Superior temporal gyrus (tissue), 1 donor: ENCODE measurements around the gene FAR1.
A peak's percentile ranks its signal among the peaks of the same experiment; 100 is the strongest.
"Not testable (repeated sequence)": the region's sequence is repeated elsewhere in the genome, so short reads cannot be mapped to it uniquely, and the experiment has no call there.

Experiments used
- DNase-seq: peaks from one replicate; pipeline ENCODE4 v3.0.0-alpha.2; 2016; ENCODE audit errors: extremely low spot score

The FAR1 gene

GRCh38 chr11:13705710-13706109, 37.2 kb downstream of the FAR1 start:
- DNase-seq: no peak

DNA sequence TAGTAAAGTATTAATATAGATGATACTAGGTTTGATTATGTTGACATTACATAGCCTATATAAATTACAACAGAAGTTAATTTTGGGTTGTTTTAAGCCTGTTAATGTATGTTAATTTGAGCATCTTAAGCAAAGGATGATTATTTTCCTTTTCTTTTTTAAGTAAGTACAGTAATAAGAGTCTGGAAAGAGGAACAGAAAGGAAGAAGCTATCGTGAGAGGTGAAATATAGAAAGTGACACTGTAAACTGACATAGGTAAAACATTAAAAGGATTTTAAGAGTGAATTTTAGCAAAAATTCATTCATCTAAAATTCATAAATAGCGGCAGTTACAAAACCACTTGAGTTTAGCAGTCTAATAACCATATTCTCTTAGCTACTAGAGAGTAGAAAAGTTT, 45.5 kb downstream of the FAR1 start:
- DNase-seq: no peak

- no peak for DNase-seq
These were observed 48.9 kb downstream of the FAR1 start for GRCh38 chr11:13717331-13717730.

DNA sequence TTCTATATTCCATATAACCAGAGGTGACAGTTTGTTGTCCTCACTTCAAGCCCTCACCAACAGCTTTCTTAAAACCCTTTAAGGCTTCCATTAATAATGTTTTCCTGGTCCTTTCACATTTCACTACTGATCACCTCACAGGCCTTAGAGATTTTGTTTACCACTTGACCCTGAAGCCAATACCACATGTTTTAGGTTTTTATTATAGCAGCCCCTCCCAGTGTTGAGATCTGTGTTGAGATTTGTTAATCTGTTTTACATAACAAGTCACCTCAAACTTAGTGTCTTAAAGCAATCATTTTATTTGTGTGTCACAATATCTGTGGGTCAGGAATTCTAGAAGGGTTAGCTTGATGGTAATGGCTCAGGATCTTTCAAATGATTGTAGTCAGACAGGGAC, 49.9 kb downstream of the FAR1 start:
- DNase-seq: no peak

DNA sequence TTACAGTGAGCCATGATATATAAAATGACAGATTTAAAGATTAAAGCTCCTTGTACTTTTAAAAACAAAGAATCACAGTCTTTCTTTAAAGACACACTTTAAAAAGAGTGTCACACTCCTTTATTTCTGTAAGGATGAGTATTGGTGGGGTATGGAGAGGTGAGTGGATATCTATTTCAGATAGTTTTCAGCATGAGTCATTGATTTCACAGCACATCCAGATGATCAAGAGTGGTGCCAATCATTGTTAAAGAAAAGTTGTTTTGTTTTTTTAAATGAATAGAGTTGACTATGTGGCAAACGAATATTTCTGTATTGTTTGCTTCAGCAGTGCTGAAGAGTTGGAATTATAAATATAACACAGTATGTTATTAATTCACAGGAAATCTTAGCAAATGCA, 52.5 kb downstream of the FAR1 start:
- DNase-seq: no peak

DNA sequence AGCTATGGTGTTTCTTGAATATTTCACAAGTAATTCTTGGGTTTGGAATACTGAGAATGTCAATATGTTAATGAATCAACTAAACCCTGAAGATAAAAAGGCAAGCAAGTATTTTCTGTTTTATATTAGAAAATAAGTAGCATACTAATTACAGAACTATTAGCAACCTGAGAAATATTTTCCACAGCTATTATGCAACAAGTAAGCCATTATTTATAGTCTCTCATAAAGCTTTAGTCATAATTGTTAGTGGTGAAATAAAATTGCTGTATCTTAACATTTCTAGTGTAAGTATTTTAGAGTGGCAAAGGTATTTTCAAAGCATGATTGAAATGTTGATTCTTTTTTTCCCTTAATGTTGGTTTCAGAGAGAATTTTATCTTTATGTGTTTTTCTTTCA, 53.3 kb downstream of the FAR1 start:
- DNase-seq: no peak

DNA sequence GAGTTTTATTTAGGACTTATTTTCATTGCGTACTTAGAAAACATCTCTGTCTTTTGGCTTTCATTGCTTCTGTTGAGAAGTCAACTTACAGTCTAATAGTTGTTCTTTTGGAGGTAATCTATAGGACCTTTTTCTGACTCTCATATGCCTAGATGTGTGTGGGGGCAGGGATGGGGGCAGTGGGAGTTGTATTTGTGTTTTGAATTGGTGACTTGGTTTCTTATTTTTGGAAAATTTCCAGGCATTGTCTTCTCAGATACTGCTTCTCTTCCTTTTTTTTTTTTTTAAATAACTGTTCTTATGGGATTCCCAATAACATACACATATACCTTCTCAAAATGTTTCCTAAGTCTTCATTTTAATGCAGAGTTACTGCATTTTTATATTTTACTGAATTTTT, 58.0 kb downstream of the FAR1 start:
- no peak for DNase-seq

- no peak for DNase-seq
These were observed 59.6 kb downstream of the FAR1 start for GRCh38 chr11:13728076-13728475.

GRCh38 chr11:13734530-13734929, 66.1 kb downstream of the FAR1 start:
- no peak for DNase-seq

DNA sequence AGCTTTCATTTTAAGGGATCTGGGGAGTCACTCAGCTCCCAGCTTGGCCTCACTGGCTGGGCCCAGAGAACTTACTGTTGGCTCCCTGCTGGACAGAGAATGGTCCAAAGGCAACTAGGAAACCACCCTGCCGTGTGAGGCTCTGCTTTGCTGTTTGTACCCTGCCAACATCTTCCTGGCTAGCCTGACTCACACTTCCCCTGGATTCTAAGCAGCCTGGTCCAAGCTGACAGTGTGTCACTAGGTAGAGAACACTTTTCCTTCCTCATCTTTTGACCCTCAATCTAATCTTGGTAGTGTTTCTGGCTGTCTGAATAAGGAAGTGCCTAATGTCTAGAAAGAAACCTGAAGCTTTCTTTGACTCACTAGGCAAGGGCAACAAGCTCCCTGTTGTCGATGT, 76.7 kb downstream of the FAR1 start:
- no peak for DNase-seq

- not testable (repeated sequence) for DNase-seq
These were observed 84.8 kb downstream of the FAR1 start for GRCh38 chr11:13753316-13753715.

DNA sequence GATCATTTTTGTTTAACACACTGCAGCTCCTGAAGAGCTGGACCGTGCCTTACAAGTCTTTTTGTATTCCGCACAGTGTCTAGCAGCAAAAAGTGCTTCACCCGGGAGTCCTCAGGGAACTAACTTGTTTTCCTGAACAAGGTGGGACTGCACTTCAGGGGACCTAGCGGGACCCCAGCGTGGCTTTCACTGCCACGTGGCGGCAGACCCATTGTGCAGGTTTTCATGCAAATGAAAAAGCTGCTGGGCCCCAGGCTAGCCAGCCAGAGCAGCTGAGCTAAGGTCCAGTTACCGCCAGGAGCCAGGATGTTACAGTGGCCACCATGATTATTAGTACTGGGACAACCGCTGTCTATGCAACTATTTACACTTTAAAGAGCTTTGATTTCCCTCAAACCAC, 90.6 kb downstream of the FAR1 start:
- DNase-seq: no peak

DNA sequence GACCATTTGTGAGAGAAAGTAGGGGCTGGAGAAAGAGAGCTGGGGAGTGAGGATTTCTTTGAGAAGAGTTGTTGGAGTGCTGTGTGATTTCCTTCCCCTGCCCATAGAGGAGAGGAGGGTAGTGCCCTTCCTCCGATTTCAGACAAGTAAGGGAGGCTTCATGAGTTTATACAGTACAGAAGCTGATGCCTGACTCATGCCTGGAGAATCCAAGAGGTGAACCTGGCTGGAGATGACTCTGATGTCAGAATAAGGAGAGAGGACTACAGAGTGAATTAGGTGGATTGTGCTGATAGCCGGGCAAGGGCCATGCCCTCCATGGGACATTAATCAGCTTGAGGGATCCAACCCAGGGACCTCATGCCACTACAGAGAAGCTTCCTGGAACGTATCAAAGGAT, 91.6 kb downstream of the FAR1 start:
- no peak for DNase-seq

DNA sequence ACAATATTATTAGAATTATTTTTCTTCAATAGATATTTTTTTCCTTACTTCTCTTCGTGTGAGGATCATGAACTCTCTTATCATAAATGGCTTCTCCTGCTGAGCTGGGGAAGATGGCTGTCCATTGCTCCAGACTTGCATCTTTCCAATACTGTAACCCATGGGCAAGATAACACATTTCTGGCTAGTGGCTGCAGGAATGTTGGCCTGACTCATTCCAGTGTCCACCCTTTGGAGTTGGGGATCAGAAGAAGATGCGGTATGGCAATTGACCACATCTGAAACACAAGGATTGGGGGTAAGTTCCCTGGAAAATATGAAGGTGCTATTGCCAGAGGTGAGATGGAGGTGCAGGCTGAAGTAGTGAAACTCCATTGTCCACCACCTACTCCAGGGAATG, 92.8 kb downstream of the FAR1 start:
- DNase-seq: no peak

DNA sequence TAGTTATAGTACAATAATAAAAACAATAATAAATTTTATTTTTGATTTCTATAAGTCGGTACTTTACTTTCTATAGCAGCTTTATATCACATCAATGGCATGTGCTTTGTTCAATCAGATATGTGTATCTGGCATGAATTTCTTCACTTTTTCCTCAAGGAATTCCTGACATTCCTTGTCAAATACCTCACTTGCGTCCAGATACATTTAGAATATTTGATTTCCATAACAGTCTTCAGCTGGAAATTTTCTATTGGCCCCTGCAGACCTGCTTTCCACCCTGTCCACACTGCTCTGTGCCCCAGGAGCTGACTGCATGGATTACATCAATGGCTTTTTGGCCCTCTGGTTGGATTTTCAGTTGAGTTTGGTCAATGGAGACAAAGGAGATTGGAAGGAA, 93.2 kb downstream of the FAR1 start:
- DNase-seq: no peak

GRCh38 chr11:13762718-13763117, 94.2 kb downstream of the FAR1 start:
- no peak for DNase-seq

DNA sequence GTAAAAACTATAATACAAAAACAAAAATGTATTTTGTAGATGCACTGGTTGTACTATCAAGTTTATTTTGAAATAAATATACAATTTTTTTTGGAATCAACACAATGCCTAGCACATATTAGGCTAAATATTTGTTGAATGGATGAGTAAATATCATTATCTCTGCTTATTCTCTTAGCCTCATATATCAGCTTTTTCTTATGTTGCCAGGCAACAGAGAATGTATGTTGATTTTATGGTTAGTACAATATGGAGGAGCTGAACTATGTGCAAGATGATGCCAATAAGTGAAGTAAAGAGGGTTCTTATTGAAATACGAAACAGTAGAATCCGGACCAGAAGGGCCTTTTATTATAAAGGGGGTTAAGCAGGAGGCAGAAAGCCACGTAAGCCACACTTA, 94.9 kb downstream of the FAR1 start:
- DNase-seq: no peak

GRCh38 chr11:13765886-13766285, 97.4 kb downstream of the FAR1 start:
- DNase-seq: no peak

- DNase-seq: no peak
These were observed 99.0 kb downstream of the FAR1 start for GRCh38 chr11:13767471-13767870.

DNA sequence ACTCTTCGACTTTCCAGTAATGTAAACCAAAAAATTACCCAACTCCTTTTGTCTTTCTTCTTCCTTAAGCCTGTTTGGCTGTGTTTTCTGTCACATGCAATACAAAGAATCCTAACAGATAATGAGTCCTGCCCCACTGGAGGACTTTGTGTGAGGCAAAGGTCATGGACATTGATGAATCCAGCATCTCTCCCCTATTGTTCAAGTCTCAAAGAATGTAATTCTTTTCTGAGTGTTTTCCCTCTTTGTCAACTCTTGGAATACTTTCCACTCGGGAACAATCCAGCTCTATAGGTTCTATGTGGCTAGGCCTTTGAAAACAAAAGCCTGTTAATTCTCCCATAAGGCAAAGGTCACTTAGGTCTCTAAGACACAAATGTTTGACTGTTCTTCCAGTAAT, 100.7 kb downstream of the FAR1 start:
- peak; percentile 51 for DNase-seq

GRCh38 chr11:13771151-13771550, 102.7 kb downstream of the FAR1 start:
- peak; percentile 50 for DNase-seq

DNA sequence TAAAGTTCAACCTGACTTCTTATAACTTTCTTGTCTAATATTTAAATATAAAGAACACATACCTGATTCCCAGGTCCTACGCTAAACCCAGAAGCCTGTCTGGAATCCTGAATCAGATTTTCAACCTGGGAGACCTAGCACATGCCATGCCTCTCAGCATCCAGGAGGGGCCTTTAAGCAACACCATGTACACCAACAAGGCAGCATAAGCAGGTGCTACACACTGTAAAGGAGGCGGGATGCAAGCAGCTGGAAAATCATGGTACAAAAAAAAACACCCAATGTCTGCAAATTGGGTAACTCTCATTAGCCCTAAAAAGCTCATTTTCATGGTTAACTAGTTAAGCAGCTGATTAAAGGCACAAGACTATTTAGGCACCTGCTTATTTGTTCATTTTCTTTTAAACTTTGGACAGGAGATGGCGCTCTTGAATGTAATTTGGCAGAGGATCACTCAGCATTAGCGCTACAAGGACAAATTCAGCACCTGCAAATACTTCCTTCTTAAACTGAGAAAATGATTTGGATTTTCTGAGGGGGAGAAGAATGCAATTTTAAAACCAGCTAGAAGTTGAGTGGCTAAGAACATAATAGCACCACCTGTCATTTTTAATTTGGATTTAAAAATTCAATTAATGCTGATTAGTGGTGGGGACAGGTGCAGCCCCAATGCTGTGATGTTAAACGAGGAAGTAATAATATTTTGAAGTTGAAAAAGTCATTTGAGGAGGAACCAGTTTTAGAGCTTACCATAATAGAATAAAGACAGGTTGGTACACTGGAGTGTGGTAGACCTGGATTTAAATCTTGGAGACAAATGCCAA, 104.0 kb downstream of the FAR1 start:
- peak; percentile 90 for DNase-seq

DNA sequence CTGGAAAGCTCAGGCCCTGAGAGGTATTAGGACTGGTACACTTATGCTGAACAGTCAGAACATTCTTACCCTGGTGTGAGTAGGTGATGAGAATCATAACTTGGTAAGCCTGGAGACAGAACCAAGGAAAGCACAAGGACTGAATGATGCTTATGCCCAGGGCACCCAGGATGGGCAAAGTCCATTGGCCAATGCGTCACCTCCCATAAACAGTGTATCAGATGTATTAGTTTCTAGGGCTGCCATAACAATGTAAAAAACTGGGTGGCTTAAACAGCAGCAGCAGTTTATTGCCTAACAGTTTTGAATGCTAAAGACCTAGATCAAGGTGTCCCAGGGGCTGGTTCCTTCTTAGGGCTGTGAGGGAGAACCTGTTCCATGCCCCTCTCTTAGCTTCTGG, 107.0 kb downstream of the FAR1 start:
- no peak for DNase-seq
